Measurements from ENCODE around the gene RASGEF1C. TPM values are rescaled to one million over a fixed set of nuclear protein-coding genes. Genes with fewer than 3 reads are reported as not detected.
A peak's percentile ranks its signal among the peaks of the same experiment; 100 is the strongest.

RASGEF1C gene
- total and polyA plus RNA-seq, 8 donors: 0.20 to 6.8 (median 0.86) TPM; not detected in 4

DNA sequence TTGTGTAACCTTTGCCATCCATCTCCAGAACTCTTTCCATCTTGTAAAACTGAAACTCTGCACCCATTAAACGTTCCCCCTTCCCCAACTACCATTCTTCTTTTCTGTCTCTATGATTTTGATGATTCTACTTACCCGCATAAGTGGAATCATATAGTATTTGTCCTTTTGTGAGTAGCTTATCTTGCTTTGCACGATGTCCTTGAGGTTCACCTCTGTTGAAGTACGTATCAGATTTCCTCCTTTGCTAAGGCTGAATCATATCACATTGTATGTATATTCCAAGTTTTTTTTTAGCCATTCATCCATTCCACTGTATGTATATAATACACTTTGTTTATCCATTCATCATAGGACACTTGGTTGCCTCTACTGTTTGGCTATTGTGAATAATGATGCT lies 134.5 kb downstream of the RASGEF1C start:
- 32 to 56% (median 49%) methylated on average over 4 of the region's 4 CpGs for WGBS, 5 donors
- intact Hi-C loops (cut with DNase I; ENCODE audit: low total_unique reads): no loop called here
- TF ChIP-seq EP300 (IDR thresholded peaks at IDR 0.05): no peak

GRCh38 chr5:180072556-180072955 lies 136.5 kb downstream of the RASGEF1C start:
- TF ChIP-seq CTCF (IDR thresholded peaks at IDR 0.05) (no peak), EP300 (IDR thresholded peaks at IDR 0.05) (no peak), POLR2A (IDR thresholded peaks at IDR 0.05) (no peak), POLR2AphosphoS5 (IDR thresholded peaks at IDR 0.05) (no peak)
- Histone ChIP-seq H3K4me1 (peaks cover 10 to 40% (median 31%) of the 10 kb centered on the region in 4 donors), H3K36me3 (no peaks in the 10 kb centered on the region), H3K9me3 (no peaks in the 10 kb centered on the region), H3K27me3 (no peaks in the 10 kb centered on the region), H3K4me3 (peak overlapping the region in 1 of 4 donors; percentile 91), H3K27ac (peak overlapping the region; percentile 95 to 99 (median 97))
- intact Hi-C loops (cut with DNase I; ENCODE audit: low total_unique reads): no loop called here
- DNase-seq: no peak
- WGBS, 5 donors: 76 to 86% (median 83%) methylated on average over 21 to 25 of the region's 25 CpGs

More for the DNA sequence above, 134.5 kb downstream of the RASGEF1C start:
- Histone ChIP-seq H3K27me3 (peaks cover 0 to 2% (median 0%) of the 10 kb centered on the region in 3 donors), H3K4me1 (peaks cover 10 to 21% (median 16%) of the 10 kb centered on the region in 4 donors), H3K36me3 (no peaks in the 10 kb centered on the region), H3K27ac (no peak overlapping the region), H3K4me3 (no peak overlapping the region), H3K9me3 (no peaks in the 10 kb centered on the region)
- DNase-seq: no peak

DNA sequence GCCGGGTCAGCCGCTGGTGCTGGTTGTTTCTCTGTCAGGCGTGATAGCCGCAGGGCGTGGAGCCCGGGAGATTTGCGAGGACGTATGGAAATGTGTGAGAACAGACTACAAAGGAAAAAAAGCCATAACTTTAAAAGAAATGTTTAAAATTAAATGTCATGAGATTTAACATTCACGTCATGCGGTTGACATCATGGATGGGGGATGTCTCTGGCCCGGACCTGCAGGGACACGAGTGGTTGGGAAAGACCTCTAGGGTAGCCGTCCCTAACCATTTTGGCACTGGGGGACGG lies 136.8 kb downstream of the RASGEF1C start:
- no peaks in the 10 kb centered on the region for H3K36me3 ChIP-seq
- peaks cover 10 to 44% (median 33%) of the 10 kb centered on the region in 4 donors for H3K4me1 ChIP-seq
- peak overlapping the region; percentile 95 to 99 (median 97) for H3K27ac ChIP-seq
- H3K27me3 ChIP-seq: no peaks in the 10 kb centered on the region
- peak in 1 of 2 donors; percentile 31 for DNase-seq
- no peaks in the 10 kb centered on the region for H3K9me3 ChIP-seq
- TF ChIP-seq POLR2AphosphoS5 (IDR thresholded peaks at IDR 0.05) (no peak), EP300 (IDR thresholded peaks at IDR 0.05) (no peak), POLR2A (IDR thresholded peaks at IDR 0.05) (no peak), CTCF (IDR thresholded peaks at IDR 0.05) (no peak)
- WGBS, 5 donors: 17 to 19% (median 18%) methylated on average over 14 of the region's 14 CpGs
- intact Hi-C loops (cut with DNase I; ENCODE audit: low total_unique reads): no loop called here
- H3K4me3 ChIP-seq: peak overlapping the region; percentile 86 to 96 (median 93)

DNA sequence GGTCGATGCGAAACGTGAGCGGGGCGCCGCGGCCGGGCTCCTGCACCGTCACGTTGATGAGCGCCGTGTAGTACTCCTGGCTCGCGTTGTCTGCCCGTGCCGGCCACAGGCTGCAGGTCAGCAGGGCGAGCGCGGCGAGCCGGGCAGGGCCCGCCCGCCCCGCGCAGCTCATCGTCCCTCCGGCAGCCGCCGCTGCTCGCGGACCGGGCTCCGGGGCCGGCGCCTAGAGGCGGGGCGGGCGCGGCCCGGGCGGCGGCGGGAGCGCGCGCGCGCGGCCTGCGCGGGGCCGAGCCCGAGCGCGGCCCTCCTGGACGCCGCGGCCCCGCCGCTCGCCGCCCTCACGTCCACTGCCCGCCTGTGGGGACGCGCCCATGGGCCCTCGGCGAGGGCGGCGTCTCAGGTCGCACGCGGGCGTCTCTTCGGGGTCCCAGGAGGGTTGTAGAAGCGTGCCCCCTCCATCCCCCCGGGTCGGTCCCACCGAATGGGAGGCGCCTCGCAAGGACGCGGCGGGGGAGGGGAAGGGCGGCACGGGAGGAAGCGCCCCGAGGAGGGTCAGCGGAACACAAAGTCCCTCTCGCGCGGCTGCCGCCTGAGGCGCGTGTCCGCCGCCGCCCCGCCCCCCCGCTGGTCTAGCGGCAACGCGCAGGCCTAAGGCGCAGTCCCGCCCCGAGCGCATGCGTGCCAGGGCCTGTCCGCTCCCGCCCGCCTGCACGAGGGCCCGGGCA lies 137.3 kb downstream of the RASGEF1C start, which contains the start of gene RNF130:
Gene RNF130 (minus strand): TSS at position 229 of the 725 bp plus-strand sequence. CDS start 57 bp downstream, at position 172.
- Histone ChIP-seq H3K27ac (peak within 1 kb of the TSS; percentile 95 to 99 (median 97)), H3K27me3 (no peaks in the 10 kb centered on the region), H3K4me1 (peaks cover 10 to 47% (median 34%) of the 10 kb centered on the region in 4 donors), H3K36me3 (no peaks in the 10 kb centered on the region), H3K9me3 (no peaks in the 10 kb centered on the region), H3K4me3 (peak within 1 kb of the TSS; percentile 86 to 96 (median 93))
- peak; percentile 95 to 98 for DNase-seq
- intact Hi-C loops (cut with DNase I; ENCODE audit: low total_unique reads): no loop called here
- 0% methylated on average over 24 to 113 of the region's 113 CpGs for WGBS, 5 donors
- peak; percentile 25 to 93 (median 77) for TF ChIP-seq POLR2AphosphoS5 (IDR thresholded peaks at IDR 0.05)
- TF ChIP-seq EP300 (IDR thresholded peaks at IDR 0.05): no peak

GRCh38 chr5:180070756-180071530 lies 138.1 kb downstream of the RASGEF1C start:
- intact Hi-C loops (cut with DNase I; ENCODE audit: low total_unique reads): no loop called here
- Histone ChIP-seq H3K27me3 (no peaks in the 10 kb centered on the region), H3K36me3 (no peaks in the 10 kb centered on the region), H3K9me3 (no peaks in the 10 kb centered on the region), H3K4me3 (peak overlapping the region; percentile 86 to 96 (median 93)), H3K4me1 (peaks cover 10 to 47% (median 34%) of the 10 kb centered on the region in 4 donors), H3K27ac (peak overlapping the region; percentile 95 to 99 (median 97))
- peak; percentile 36 to 70 for DNase-seq
- WGBS, 5 donors: 1 to 2% (median 2%) methylated on average over 40 to 48 of the region's 48 CpGs
- no peak for TF ChIP-seq POLR2A (IDR thresholded peaks at IDR 0.05)
- no peak for TF ChIP-seq EP300 (IDR thresholded peaks at IDR 0.05)
- TF ChIP-seq CTCF (IDR thresholded peaks at IDR 0.05): no peak
- no peak for TF ChIP-seq POLR2AphosphoS5 (IDR thresholded peaks at IDR 0.05)
